ENCODE measurements around the gene SORCS3. TPM values are rescaled to one million over a fixed set of nuclear protein-coding genes. Genes with fewer than 3 reads are reported as not detected.

Gene SORCS3
- total and polyA plus RNA-seq, 2 of the 13 experiments (the other 11 are each of a cell fraction or from before 2014, with no cell fraction given), result 0.07 TPM; not detected in 1

GRCh38 chr10:104796823-104797222 lies 155.7 kb downstream of the SORCS3 start:
- no peak for DNase-seq (ENCODE audit: low spot score)
- no peaks in the 10 kb centered on the region for H3K9me3 ChIP-seq (ENCODE audit: low read length)
- CTCF ChIA-PET (ENCODE audit: low intra/inter-chr PET ratio, low total read pairs), result no interaction called here
- FAIRE-seq, result no peak
- TF ChIP-seq ZNF564 (CRISPR knock-in tag; IDR thresholded peaks at IDR 0.05) (no peak), ZNF512 (CRISPR knock-in tag; IDR thresholded peaks at IDR 0.05) (no peak), ELF1 (CRISPR knock-in tag; IDR thresholded peaks at IDR 0.05) (no peak), TGIF2 (CRISPR knock-in tag; IDR thresholded peaks at IDR 0.05) (no peak), THAP8 (CRISPR knock-in tag; IDR thresholded peaks at IDR 0.05; ENCODE audit: borderline replicate concordance) (no peak), ZSCAN21 (CRISPR knock-in tag; IDR thresholded peaks at IDR 0.05; ENCODE audit: borderline replicate concordance) (no peak), ZNF766 (CRISPR knock-in tag; IDR thresholded peaks at IDR 0.05; ENCODE audit: borderline replicate concordance) (no peak), POGK (CRISPR knock-in tag; conservative IDR thresholded peaks at IDR 0.05) (no peak), HOXD1 (CRISPR knock-in tag; IDR thresholded peaks at IDR 0.05) (no peak), SOX6 (IDR thresholded peaks at IDR 0.05) (no peak), SOX6 (CRISPR knock-in tag; IDR thresholded peaks at IDR 0.05) (no peak), ZBTB10 (CRISPR knock-in tag; IDR thresholded peaks at IDR 0.05; ENCODE audit: borderline replicate concordance) (no peak), SMARCE1 (IDR thresholded peaks at IDR 0.05; ENCODE audit: borderline replicate concordance) (no peak), ZNF34 (CRISPR knock-in tag; IDR thresholded peaks at IDR 0.05; ENCODE audit: borderline replicate concordance) (no peak), ZNF326 (CRISPR knock-in tag; IDR thresholded peaks at IDR 0.05; ENCODE audit: borderline replicate concordance) (no peak), AHR (CRISPR knock-in tag; IDR thresholded peaks at IDR 0.05) (no peak), ARNT2 (CRISPR knock-in tag; IDR thresholded peaks at IDR 0.05; ENCODE audit: low read depth) (no peak), SYNCRIP (IDR thresholded peaks at IDR 0.05; ENCODE audit: insufficient read depth, low read depth, low read length) (no peak)
- intact Hi-C loops (cut with micrococcal nuclease; ENCODE audit: unreplicated experiment), result no loop called here
- no peak overlapping the region for H2AFZ ChIP-seq (ENCODE audit: low read length)
- H3K4me3 ChIP-seq (replicated peaks in 1 of 3; ENCODE audit: insufficient read depth in 1 of 3, low read depth in 2 of 3, low read length in 3 of 3), result no peak overlapping the region
- H3K4me2 ChIP-seq (ENCODE audit: low read depth, low read length), result no peak overlapping the region
- H3K9ac ChIP-seq (ENCODE audit: insufficient read depth, low read depth, low read length), result no peak overlapping the region
- H3K36me3 ChIP-seq (replicated peaks in 1 of 2; ENCODE audit: control insufficient read depth in 1 of 2, insufficient read depth in 2 of 2, low read length in 2 of 2), result no peaks in the 10 kb centered on the region
- H3K4me1 ChIP-seq (ENCODE audit: insufficient read depth, low read length), result no peaks in the 10 kb centered on the region
- in situ Hi-C loops (cut with HindIII; ENCODE audit: extremely low pct_ligation_motif_present, low pct_unique_long_range_greater_than_20kb), result no loop called here
- ATAC-seq, result no peak
- H3K79me2 ChIP-seq (ENCODE audit: insufficient read depth, low read length), result no peaks in the 10 kb centered on the region
- no TSS peak for BruUV-seq (replicated peaks)
- no peaks in the 10 kb centered on the region; a peak in 1 of 5 replicates for H3K27me3 ChIP-seq (ENCODE audit: control insufficient read depth in 1 of 2, insufficient read depth in 2 of 2, low read length in 2 of 2)
- H4K20me1 ChIP-seq (ENCODE audit: insufficient read depth, low read length), result no peaks in the 10 kb centered on the region
- POLR2A ChIA-PET, result no interaction called here
- WGBS (ENCODE audit: low lambda C conversion rate), result 0% methylated on average over 2 of the region's 2 CpGs
- no peak overlapping the region for H3K27ac ChIP-seq (ENCODE audit: extremely low read length, insufficient read depth, low read length)

All from HepG2 (cell line).